Measurements from ENCODE around the gene ZNF317.

Gene ZNF317

GRCh38 chr19:9140159-9140874, at the start of gene ZNF317 (continued):
- no peak for TF ChIP-seq ZNF639 (tag by site-specific recombination; IDR thresholded peaks at IDR 0.05)
- peak; percentile 49 for TF ChIP-seq SP3 (tag by site-specific recombination; IDR thresholded peaks at IDR 0.05)
- no peak for TF ChIP-seq PBX3 (CRISPR knock-in tag; IDR thresholded peaks at IDR 0.05)
- TF ChIP-seq ZNF169 (tag by site-specific recombination; IDR thresholded peaks at IDR 0.05) = no peak
- peak; percentile 83 for TF ChIP-seq YY1 (tag by site-specific recombination; IDR thresholded peaks at IDR 0.05)
- no peak for TF ChIP-seq ZNF280C (tag by site-specific recombination; IDR thresholded peaks at IDR 0.05)
- TF ChIP-seq OVOL3 (tag by site-specific recombination; IDR thresholded peaks at IDR 0.05) = no peak
- TF ChIP-seq ZNF544 (tag by site-specific recombination; IDR thresholded peaks at IDR 0.05) = no peak
- TF ChIP-seq ZNF621 (tag by site-specific recombination; IDR thresholded peaks at IDR 0.05) = no peak
- no peak for TF ChIP-seq ZNF214 (tag by site-specific recombination; IDR thresholded peaks at IDR 0.05; ENCODE audit: borderline replicate concordance)
- TF ChIP-seq ZNF449 (tag by site-specific recombination; IDR thresholded peaks at IDR 0.05) = no peak
- TF ChIP-seq FEZF1 (tag by site-specific recombination; IDR thresholded peaks at IDR 0.05) = no peak
- no peak for TF ChIP-seq ZNF280D (tag by site-specific recombination; IDR thresholded peaks at IDR 0.05)
- no peak for TF ChIP-seq ZFP69B (tag by site-specific recombination; IDR thresholded peaks at IDR 0.05)
- TF ChIP-seq ZNF148 (tag by site-specific recombination; IDR thresholded peaks at IDR 0.05; ENCODE audit: borderline replicate concordance) = no peak
- TF ChIP-seq ZNF610 (tag by site-specific recombination; IDR thresholded peaks at IDR 0.05; ENCODE audit: borderline replicate concordance) = no peak
- no peak for TF ChIP-seq ZSCAN16 (tag by site-specific recombination; IDR thresholded peaks at IDR 0.05)
- TF ChIP-seq ZNF2 (tag by site-specific recombination; IDR thresholded peaks at IDR 0.05) = no peak
- peak; percentile 52; the same call in 1 of the 2 replicates for TF ChIP-seq SP7 (tag by site-specific recombination; IDR thresholded peaks at IDR 0.05)
- TF ChIP-seq ZNF140 (tag by site-specific recombination; IDR thresholded peaks at IDR 0.05) = no peak
- no peak for TF ChIP-seq ZNF174 (tag by site-specific recombination; IDR thresholded peaks at IDR 0.05)
- TF ChIP-seq ZNF670 (tag by site-specific recombination; IDR thresholded peaks at IDR 0.05; ENCODE audit: low read depth) = no peak
- no peak for TF ChIP-seq ZNF777 (tag by site-specific recombination; IDR thresholded peaks at IDR 0.05; ENCODE audit: borderline replicate concordance)
- no peak for TF ChIP-seq ZNF416 (tag by site-specific recombination; IDR thresholded peaks at IDR 0.05)
- no peak for TF ChIP-seq ZNF354C (tag by site-specific recombination; IDR thresholded peaks at IDR 0.05; ENCODE audit: borderline replicate concordance, low read depth)
- no peak for TF ChIP-seq ZNF155 (tag by site-specific recombination; IDR thresholded peaks at IDR 0.05)

Data from HEK293 (cell line).